ENCODE measurements around the gene CD164L2.

DNA sequence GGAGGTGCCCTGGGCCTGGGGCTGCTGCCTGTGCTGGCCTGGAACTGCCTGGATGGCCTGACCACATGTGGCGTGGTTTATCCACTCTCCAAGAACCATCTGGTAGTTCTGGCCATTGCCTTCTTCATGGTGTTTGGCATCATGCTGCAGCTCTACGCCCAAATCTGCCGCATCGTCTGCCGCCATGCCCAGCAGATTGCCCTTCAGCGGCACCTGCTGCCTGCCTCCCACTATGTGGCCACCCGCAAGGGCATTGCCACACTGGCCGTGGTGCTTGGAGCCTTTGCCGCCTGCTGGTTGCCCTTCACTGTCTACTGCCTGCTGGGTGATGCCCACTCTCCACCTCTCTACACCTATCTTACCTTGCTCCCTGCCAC is 11.1 kb upstream of the CD164L2 start:
- TF ChIP-seq PATZ1 (CRISPR knock-in tag; IDR thresholded peaks at IDR 0.05; ENCODE audit: borderline replicate concordance) = no peak
- no peak for TF ChIP-seq BACH2 (CRISPR knock-in tag; IDR thresholded peaks at IDR 0.05; ENCODE audit: borderline replicate concordance)
- TF ChIP-seq ZFP30 (CRISPR knock-in tag; IDR thresholded peaks at IDR 0.05) = no peak
- no peak for TF ChIP-seq RARB (CRISPR knock-in tag; IDR thresholded peaks at IDR 0.05)
- TF ChIP-seq ARNTL (CRISPR knock-in tag; IDR thresholded peaks at IDR 0.05; ENCODE audit: borderline replicate concordance, low read depth) = no peak
- no peak for TF ChIP-seq CREB5 (CRISPR knock-in tag; IDR thresholded peaks at IDR 0.05; ENCODE audit: low read depth)
- no peak for TF ChIP-seq TSHZ2 (CRISPR knock-in tag; IDR thresholded peaks at IDR 0.05)
- no peak for TF ChIP-seq ZFP3 (CRISPR knock-in tag; IDR thresholded peaks at IDR 0.05)
